B cell (primary cell): ENCODE results near the gene CLCNKB. TPM values are rescaled to one million over a fixed set of nuclear protein-coding genes. Genes with fewer than 3 reads are reported as not detected.

Source experiments
- ATAC-seq: fragments of 200-7000 bp; cut with Tn5 transposase; one replicate; pipeline ENCODE4 v1.10.0; 2021; ENCODE audit warnings: low read depth, mild to moderate bottlenecking, moderate number of reproducible peaks, moderate library complexity
- CTCF ChIA-PET: fragments of 350-600 bp; sonication (Branson Sonifier 250); formaldehyde crosslinking; loops from one replicate; lab custom pipeline; 2021; ENCODE audit warnings: antibody characterized with exemption, inconsistent platforms; lab: Charles Lee
- POLR2A ChIA-PET: fragments of 350-600 bp; sonication (Branson Sonifier 250); formaldehyde crosslinking; loops from one replicate; lab custom pipeline; 2021; ENCODE audit warnings: antibody characterized with exemption; lab: Charles Lee
- DNase-seq: peaks from one replicate; pipeline ENCODE4 v3.0.0; 2013
- H2AFZ ChIP-seq: 2 replicates; pipeline ENCODE4 v1.6.1; 2012; ENCODE audit warnings: mild to moderate bottlenecking, low read depth, low read length; ENCODE audit not compliant: insufficient read depth, poor library complexity, severe bottlenecking
- H3K27ac ChIP-seq, 2 donors: 1 replicate in 1 of 2; 2 replicates in 1 of 2; pipeline ENCODE4 v1.5.1; 2012 to 2013; ENCODE audit warnings: low read length in 2 of 2, mild to moderate bottlenecking in 2 of 2, moderate library complexity in 1 of 2
- H3K27me3 ChIP-seq, 4 experiments: fragments of 200-600 bp in 1 of 4; sonication (generic) in 1 of 4; replicated peaks in 1 of 4; 1 replicate in 2 of 4; 2 replicates in 2 of 4; pipeline versions ENCODE4 v1.6.1 to v1.7.0; 2013 to 2016; ENCODE audit warnings: low read length in 3 of 4, mild to moderate bottlenecking in 2 of 4, mixed read lengths in 1 of 4, moderate library complexity in 1 of 4; ENCODE audit not compliant: insufficient read depth in 4 of 4, control insufficient read depth in 3 of 4; ENCODE audit errors: control extremely low read depth in 1 of 4
- H3K36me3 ChIP-seq, 2 experiments: replicated peaks in 1 of 2; 1 replicate in 1 of 2; 2 replicates in 1 of 2; pipeline versions ENCODE4 v1.6.1 to v1.7.1; 2013; ENCODE audit warnings: low read length in 1 of 2; ENCODE audit not compliant: insufficient read depth in 2 of 2, control insufficient read depth in 1 of 2; ENCODE audit errors: control extremely low read depth in 1 of 2, extremely low read depth in 1 of 2
- H3K4me1 ChIP-seq, 2 donors: fragments of 200-600 bp in 1 of 2; sonication (generic) in 1 of 2; 1 replicate in 1 of 2; 2 replicates in 1 of 2; pipeline versions ENCODE4 v1.5.1 to v1.6.1; 2013 to 2017; ENCODE audit warnings: low read length in 2 of 2; ENCODE audit not compliant: control insufficient read depth in 2 of 2, insufficient read depth in 2 of 2
- H3K4me2 ChIP-seq: replicated peaks from 2 replicates; pipeline ENCODE3; 2012; ENCODE audit warnings: mild to moderate bottlenecking, low read depth, low read length; ENCODE audit not compliant: poor library complexity, severe bottlenecking
- H3K4me3 ChIP-seq, 5 experiments: fragments of 200-600 bp in 1 of 5; sonication (generic) in 1 of 5; 1 replicate in 3 of 5; 2 replicates in 2 of 5; pipeline versions ENCODE4 v1.5.1 to v1.7.0; 2011 to 2016; ENCODE audit warnings: low read length in 4 of 5, mild to moderate bottlenecking in 4 of 5, low read depth in 2 of 5, control low read depth in 1 of 5, moderate library complexity in 1 of 5; ENCODE audit not compliant: insufficient read depth in 1 of 5; ENCODE audit errors: control extremely low read depth in 1 of 5, extremely low read depth in 1 of 5
- H3K79me2 ChIP-seq: fragments of 200-600 bp; sonication (generic); one replicate; pipeline ENCODE4 v1.6.0; 2016; ENCODE audit warnings: low read length; ENCODE audit not compliant: control insufficient read depth, insufficient read depth
- H3K9ac ChIP-seq: fragments of 200-600 bp; sonication (generic); 2 replicates; pipeline ENCODE4 v1.6.1; 2017; ENCODE audit warnings: mild to moderate bottlenecking, low read length, moderate library complexity
- H3K9me3 ChIP-seq, 3 donors: one replicate each; pipeline versions ENCODE4 v1.6.1 to v1.7.1; 2013; ENCODE audit warnings: low read length in 2 of 3; ENCODE audit not compliant: control insufficient read depth in 2 of 3, insufficient read depth in 1 of 3; ENCODE audit errors: control extremely low read depth in 1 of 3
- H4K20me1 ChIP-seq: 2 replicates; pipeline ENCODE4 v1.6.0; 2012; ENCODE audit warnings: mild to moderate bottlenecking, low read length; ENCODE audit not compliant: insufficient read depth, control insufficient read depth, poor library complexity, severe bottlenecking
- H3K27ac Mint-ChIP-seq: one replicate; pipeline ENCODE4 v1.8.0; 2021; ENCODE audit warnings: mixed read lengths
- H3K27me3 Mint-ChIP-seq: one replicate; pipeline ENCODE4 v1.8.0; 2021; ENCODE audit warnings: mixed read lengths
- H3K4me1 Mint-ChIP-seq: one replicate; pipeline ENCODE4 v1.8.0; 2021; ENCODE audit warnings: mixed read lengths
- H3K4me3 Mint-ChIP-seq: one replicate; pipeline ENCODE4 v1.8.0; 2021; ENCODE audit warnings: mixed read lengths
- H3K9me3 Mint-ChIP-seq: one replicate; pipeline ENCODE4 v1.8.0; 2022; ENCODE audit warnings: mixed read lengths; ENCODE audit not compliant: insufficient read depth
- CTCF ChIP-seq: fragments of 200-600 bp; IDR thresholded peaks from one replicate; pipeline ENCODE4 v1.8.0; 2022; ENCODE audit warnings: antibody characterized with exemption, mild to moderate bottlenecking
- EZH2 ChIP-seq: IDR thresholded peaks from 2 replicates; pipeline ENCODE4 v1.6.1; 2012; ENCODE audit warnings: borderline replicate concordance, low read depth, mild to moderate bottlenecking, moderate library complexity, low read length; ENCODE audit not compliant: insufficient read depth, poor library complexity, severe bottlenecking
- WGBS: methylation state at CpG from one replicate; pipeline ENCODE4 v1.1.5; 2013; ENCODE audit warnings: missing lambda C conversion rate; ENCODE audit not compliant: insufficient coverage; 5-methylcytosine and 5-hydroxymethylcytosine counted together
- intact Hi-C: fragments of 100-400 bp; cut with micrococcal nuclease; formaldehyde crosslinking; loops from one replicate; pipeline ENCODE4 v1.10.0; 2022
- polyA plus RNA-seq: library from polyadenylated mRNA; depleted of rRNA; stranded (reverse); fragments of >200 nt; gene quantifications from 2 replicates; pipeline ENCODE4 v1.2.3, GENCODE V29; 2012
- total RNA-seq, 2 donors: library from RNA; stranded (reverse); fragments of 120-200 nt in 1 of 2; gene quantifications; 1 replicate in 1 of 2; 2 replicates in 1 of 2; pipeline versions ENCODE4 v1.2.3 to v1.2.4, GENCODE V29; 2013 to 2022

CLCNKB gene
- total and polyA plus RNA-seq, 2 donors (not counting 1 experiment from before 2014, with no cell fraction given) = not detected

- no peaks in the 10 kb centered on the region for H3K36me3 ChIP-seq
- peaks cover 0 to 35% (median 13%) of the 10 kb centered on the region in 4 experiments for H3K27me3 ChIP-seq
- H3K9ac ChIP-seq = no peak overlapping the region
- Mint-ChIP-seq H3K27ac (no peak overlapping the region), H3K27me3 (peaks cover 26% of the 10 kb centered on the region), H3K4me1 (peaks cover 12% of the 10 kb centered on the region), H3K9me3 (no peaks in the 10 kb centered on the region), H3K4me3 (no peak overlapping the region)
- H3K79me2 ChIP-seq = no peaks in the 10 kb centered on the region
- TF ChIP-seq CTCF = no peak
- TF ChIP-seq EZH2 = no peak
- DNase-seq (no peak), ATAC-seq (no peak)
- intact Hi-C loops = no loop called here
- no peaks in the 10 kb centered on the region for H3K9me3 ChIP-seq
- no peak overlapping the region for H3K4me2 ChIP-seq
- 91% methylated on average over 5 of the region's 9 CpGs for WGBS
- no peak overlapping the region for H3K4me3 ChIP-seq
- ChIA-PET CTCF (interaction anchor here (0.8 to 2.4 kb wide), 6 partner anchors 8 to 279 kb away, joined by 3 to 16 read pairs (median 4); no protein-coding TSS in a partner anchor), POLR2A (interaction anchor here (0.6 kb wide), 1 partner anchor 288 kb away, joined by 3 read pairs; no protein-coding TSS in a partner anchor)
- no peak overlapping the region for H2AFZ ChIP-seq
- H3K27ac ChIP-seq = no peak overlapping the region
- no peaks in the 10 kb centered on the region for H4K20me1 ChIP-seq
- peaks cover 7 to 11% of the 10 kb centered on the region in 2 donors for H3K4me1 ChIP-seq
Observed at GRCh38 chr1:16070640-16071355, 27.2 kb downstream of the CLCNKB start.

GRCh38 chr1:16071614-16072013 lies 28.0 kb downstream of the CLCNKB start:
- Histone ChIP-seq H3K4me3 (no peak overlapping the region), H3K4me2 (no peak overlapping the region), H3K79me2 (no peaks in the 10 kb centered on the region), H4K20me1 (no peaks in the 10 kb centered on the region), H2AFZ (no peak overlapping the region), H3K9ac (no peak overlapping the region), H3K27me3 (peaks cover 0 to 35% (median 13%) of the 10 kb centered on the region in 4 experiments), H3K4me1 (peaks cover 7 to 11% of the 10 kb centered on the region in 2 donors), H3K36me3 (no peaks in the 10 kb centered on the region), H3K27ac (no peak overlapping the region), H3K9me3 (no peaks in the 10 kb centered on the region)
- TF ChIP-seq EZH2 = no peak
- no peak for TF ChIP-seq CTCF
- ATAC-seq (no peak), DNase-seq (no peak)
- H3K4me1 Mint-ChIP-seq = peaks cover 12% of the 10 kb centered on the region
- 95% methylated on average over 6 of the region's 6 CpGs for WGBS
- ChIA-PET CTCF (interaction anchor here (1.1 to 2.6 kb wide), 5 partner anchors 64 to 280 kb away, joined by 3 to 7 read pairs (median 5); no protein-coding TSS in a partner anchor), POLR2A (no interaction called here)
- H3K9me3 Mint-ChIP-seq = no peaks in the 10 kb centered on the region
- intact Hi-C loops = no loop called here
- H3K27ac Mint-ChIP-seq = no peak overlapping the region
- H3K4me3 Mint-ChIP-seq = peak overlapping the region; percentile 49
- peaks cover 26% of the 10 kb centered on the region for H3K27me3 Mint-ChIP-seq
